ENCODE results near the gene GNAZ.

DNA sequence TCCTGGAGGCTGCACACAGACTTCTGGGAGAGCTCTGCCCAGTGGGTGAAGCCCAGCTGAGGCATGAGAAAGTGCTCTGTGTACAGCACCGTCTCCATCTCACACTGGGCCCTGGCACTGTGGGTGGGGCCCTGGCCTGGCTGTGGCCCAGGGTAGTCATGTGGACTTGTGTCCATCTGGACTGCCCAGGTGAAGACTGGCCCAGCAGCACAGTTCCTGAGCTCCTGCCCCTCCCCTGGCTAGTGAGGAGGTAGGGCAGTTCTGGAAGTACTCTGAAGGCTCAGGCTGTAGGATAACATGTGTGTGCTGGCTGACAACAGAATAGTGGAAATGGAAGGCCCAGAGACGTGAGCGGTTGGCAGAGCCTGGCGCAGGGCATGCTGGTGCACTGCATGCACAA, 36.0 kb downstream of the GNAZ start:
- TF ChIP-seq BRCA1 (IDR thresholded peaks at IDR 0.05; ENCODE audit: low read depth, low read length) (no peak), RXRA (IDR thresholded peaks at IDR 0.05; ENCODE audit: insufficient read depth, low read depth, low read length) (no peak), CREB1 (IDR thresholded peaks at IDR 0.05) (no peak), HDAC6 (IDR thresholded peaks at IDR 0.05; ENCODE audit: low read depth, low read length) (no peak), POLR2A (IDR thresholded peaks at IDR 0.05; ENCODE audit: control extremely low read depth in 1 of 2, low read depth in 2 of 2, low read length in 2 of 2) (no peak), SRF (IDR thresholded peaks at IDR 0.05; ENCODE audit: low read depth, low read length) (no peak), FOSL1 (IDR thresholded peaks at IDR 0.05; ENCODE audit: insufficient read depth, low read depth, low read length) (no peak), SAP30 (IDR thresholded peaks at IDR 0.05; ENCODE audit: insufficient read depth, insufficient replicate concordance, low read length) (no peak)
- TF ChIP-seq, protein P1, sequence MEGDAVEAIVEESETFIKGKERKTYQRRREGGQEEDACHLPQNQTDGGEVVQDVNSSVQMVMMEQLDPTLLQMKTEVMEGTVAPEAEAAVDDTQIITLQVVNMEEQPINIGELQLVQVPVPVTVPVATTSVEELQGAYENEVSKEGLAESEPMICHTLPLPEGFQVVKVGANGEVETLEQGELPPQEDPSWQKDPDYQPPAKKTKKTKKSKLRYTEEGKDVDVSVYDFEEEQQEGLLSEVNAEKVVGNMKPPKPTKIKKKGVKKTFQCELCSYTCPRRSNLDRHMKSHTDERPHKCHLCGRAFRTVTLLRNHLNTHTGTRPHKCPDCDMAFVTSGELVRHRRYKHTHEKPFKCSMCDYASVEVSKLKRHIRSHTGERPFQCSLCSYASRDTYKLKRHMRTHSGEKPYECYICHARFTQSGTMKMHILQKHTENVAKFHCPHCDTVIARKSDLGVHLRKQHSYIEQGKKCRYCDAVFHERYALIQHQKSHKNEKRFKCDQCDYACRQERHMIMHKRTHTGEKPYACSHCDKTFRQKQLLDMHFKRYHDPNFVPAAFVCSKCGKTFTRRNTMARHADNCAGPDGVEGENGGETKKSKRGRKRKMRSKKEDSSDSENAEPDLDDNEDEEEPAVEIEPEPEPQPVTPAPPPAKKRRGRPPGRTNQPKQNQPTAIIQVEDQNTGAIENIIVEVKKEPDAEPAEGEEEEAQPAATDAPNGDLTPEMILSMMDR (IDR thresholded peaks at IDR 0.05; ENCODE audit: control extremely low read depth in 1 of 3, insufficient read depth in 1 of 3, low read depth in 1 of 3, low read length in 3 of 3), result no peak
